SH-SY5Y (cell line): ENCODE measurements around the gene MLLT3.

ENCODE experiments used
- GATA2 ChIP-seq: IDR thresholded peaks from 2 replicates; pipeline ENCODE4 v1.6.1; 2011; ENCODE audit warnings: mild to moderate bottlenecking, low read depth, low read length
- GATA3 ChIP-seq: IDR thresholded peaks from 2 replicates; pipeline ENCODE4 v1.6.1; 2011; ENCODE audit warnings: low read depth, mild to moderate bottlenecking, low read length, moderate library complexity

MLLT3 gene

GRCh38 chr9:20506099-20506900 is 116.0 kb downstream of the MLLT3 start:
- TF ChIP-seq GATA3 (no peak), GATA2 (no peak)

GRCh38 chr9:20505574-20505973 is 116.7 kb downstream of the MLLT3 start:
- no peak for TF ChIP-seq GATA3
- no peak for TF ChIP-seq GATA2

- TF ChIP-seq GATA3 (no peak), GATA2 (no peak)
Observed at GRCh38 chr9:20504930-20505329, 117.4 kb downstream of the MLLT3 start.

GRCh38 chr9:20500101-20500500 is 122.2 kb downstream of the MLLT3 start:
- TF ChIP-seq GATA3 (no peak), GATA2 (no peak)

GRCh38 chr9:20499013-20499412 is 123.3 kb downstream of the MLLT3 start:
- TF ChIP-seq GATA3 (no peak), GATA2 (no peak)

GRCh38 chr9:20496328-20496727 is 126.0 kb downstream of the MLLT3 start:
- TF ChIP-seq GATA2 (no peak), GATA3 (no peak)

- TF ChIP-seq GATA2 (no peak), GATA3 (no peak)
Observed at GRCh38 chr9:20495098-20495497, 127.2 kb downstream of the MLLT3 start.

GRCh38 chr9:20494035-20494434 is 128.3 kb downstream of the MLLT3 start:
- TF ChIP-seq GATA3 (no peak), GATA2 (no peak)

- TF ChIP-seq GATA2 (no peak), GATA3 (no peak)
Observed at GRCh38 chr9:20492772-20493171, 129.5 kb downstream of the MLLT3 start.

- TF ChIP-seq GATA2 (no peak), GATA3 (no peak)
Observed at GRCh38 chr9:20491612-20492011, 130.7 kb downstream of the MLLT3 start.

GRCh38 chr9:20490246-20490834 is 132.0 kb downstream of the MLLT3 start:
- no peak for TF ChIP-seq GATA3
- TF ChIP-seq GATA2, result no peak

- TF ChIP-seq GATA3 (no peak), GATA2 (no peak)
Observed at GRCh38 chr9:20488691-20489090, 133.6 kb downstream of the MLLT3 start.

- TF ChIP-seq GATA2, result no peak
- TF ChIP-seq GATA3, result no peak
Observed at GRCh38 chr9:20486552-20486951, 135.7 kb downstream of the MLLT3 start.

- TF ChIP-seq GATA3 (no peak), GATA2 (no peak)
Observed at GRCh38 chr9:20481437-20481836, 140.9 kb downstream of the MLLT3 start.

- no peak for TF ChIP-seq GATA2
- no peak for TF ChIP-seq GATA3
Observed at GRCh38 chr9:20480249-20480648, 142.1 kb downstream of the MLLT3 start.
